Tibial nerve (tissue), 4 donors: ENCODE data around the gene MAP7D1.

Source experiments
- CTCF ChIP-seq, 5 experiments: fragments of 200-600 bp in 3 of 5; fragments of 450-650 bp in 2 of 5; sonication (generic) in 3 of 5; IDR thresholded peaks; one replicate each; pipeline ENCODE4 v1.5.1; 2016 to 2019; ENCODE audit warnings: antibody characterized with exemption in 5 of 5, mild to moderate bottlenecking in 3 of 5, moderate library complexity in 2 of 5
- EP300 ChIP-seq, 2 donors: sonication (generic); formaldehyde crosslinking; IDR thresholded peaks; one replicate each; pipeline ENCODE4 v1.6.1; 2017; ENCODE audit warnings: antibody characterized with exemption in 2 of 2, mild to moderate bottlenecking in 1 of 2
- POLR2A ChIP-seq, 2 donors: fragments of 450-650 bp; IDR thresholded peaks; one replicate each; pipeline ENCODE4 v1.6.1; 2017; ENCODE audit warnings: antibody characterized with exemption in 2 of 2, mild to moderate bottlenecking in 2 of 2, moderate library complexity in 2 of 2

GRCh38 chr1:36155408-36156328, at the start of gene MAP7D1:
- TF ChIP-seq CTCF (IDR thresholded peaks at IDR 0.05) = peak in 2 of 5 experiments; percentile 16 to 48
- TF ChIP-seq POLR2A (IDR thresholded peaks at IDR 0.05) = peak; percentile 73 to 83
- TF ChIP-seq EP300 (IDR thresholded peaks at IDR 0.05) = peak in 1 of 2 donors; percentile 93
